GM10847 (cell line): ENCODE results near the gene PITPNM3.

Source experiments
- POLR2A ChIP-seq: IDR thresholded peaks from 2 replicates; pipeline ENCODE4 v1.6.1; 2011; ENCODE audit not compliant: insufficient read length; ENCODE audit errors: extremely low read depth

The PITPNM3 gene

GRCh38 chr17:6543079-6544010 lies 13.0 kb downstream of the PITPNM3 start:
- TF ChIP-seq POLR2A = no peak

GRCh38 chr17:6542577-6542976 lies 13.8 kb downstream of the PITPNM3 start:
- no peak for TF ChIP-seq POLR2A

- TF ChIP-seq POLR2A = no peak
These were observed 14.5 kb downstream of the PITPNM3 start for GRCh38 chr17:6541886-6542285.

- no peak for TF ChIP-seq POLR2A
These were observed 16.5 kb downstream of the PITPNM3 start for GRCh38 chr17:6539871-6540270.

- no peak for TF ChIP-seq POLR2A
These were observed 19.7 kb downstream of the PITPNM3 start for GRCh38 chr17:6536566-6537065.

GRCh38 chr17:6536053-6536452 lies 20.3 kb downstream of the PITPNM3 start:
- no peak for TF ChIP-seq POLR2A

- TF ChIP-seq POLR2A = no peak
These were observed 21.4 kb downstream of the PITPNM3 start for GRCh38 chr17:6534846-6535514.

- TF ChIP-seq POLR2A = no peak
These were observed 23.9 kb downstream of the PITPNM3 start for GRCh38 chr17:6532441-6532885.

- TF ChIP-seq POLR2A = no peak
These were observed 24.8 kb downstream of the PITPNM3 start for GRCh38 chr17:6531575-6531974.

- TF ChIP-seq POLR2A = no peak
These were observed 25.9 kb downstream of the PITPNM3 start for GRCh38 chr17:6530324-6530920.

GRCh38 chr17:6528557-6528956 lies 27.8 kb downstream of the PITPNM3 start:
- TF ChIP-seq POLR2A = no peak

- TF ChIP-seq POLR2A = no peak
These were observed 29.8 kb downstream of the PITPNM3 start for GRCh38 chr17:6526362-6527152.

- TF ChIP-seq POLR2A = no peak
These were observed 30.6 kb downstream of the PITPNM3 start for GRCh38 chr17:6525731-6526130.

- TF ChIP-seq POLR2A = no peak
These were observed 31.2 kb downstream of the PITPNM3 start for GRCh38 chr17:6525141-6525540.

GRCh38 chr17:6524520-6524919 lies 31.8 kb downstream of the PITPNM3 start:
- no peak for TF ChIP-seq POLR2A

GRCh38 chr17:6523809-6524355 lies 32.5 kb downstream of the PITPNM3 start:
- no peak for TF ChIP-seq POLR2A
